ENCODE measurements around the gene SGCB. TPM values are rescaled to one million over a fixed set of nuclear protein-coding genes. Genes with fewer than 3 reads are reported as not detected.
"Not testable (repeated sequence)": the region's sequence is repeated elsewhere in the genome, so short reads cannot be mapped to it uniquely, and the experiment has no call there.

SGCB gene, protein sequence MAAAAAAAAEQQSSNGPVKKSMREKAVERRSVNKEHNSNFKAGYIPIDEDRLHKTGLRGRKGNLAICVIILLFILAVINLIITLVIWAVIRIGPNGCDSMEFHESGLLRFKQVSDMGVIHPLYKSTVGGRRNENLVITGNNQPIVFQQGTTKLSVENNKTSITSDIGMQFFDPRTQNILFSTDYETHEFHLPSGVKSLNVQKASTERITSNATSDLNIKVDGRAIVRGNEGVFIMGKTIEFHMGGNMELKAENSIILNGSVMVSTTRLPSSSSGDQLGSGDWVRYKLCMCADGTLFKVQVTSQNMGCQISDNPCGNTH
- total RNA-seq: 6.5 and 10.8 TPM in 2 replicates

DNA sequence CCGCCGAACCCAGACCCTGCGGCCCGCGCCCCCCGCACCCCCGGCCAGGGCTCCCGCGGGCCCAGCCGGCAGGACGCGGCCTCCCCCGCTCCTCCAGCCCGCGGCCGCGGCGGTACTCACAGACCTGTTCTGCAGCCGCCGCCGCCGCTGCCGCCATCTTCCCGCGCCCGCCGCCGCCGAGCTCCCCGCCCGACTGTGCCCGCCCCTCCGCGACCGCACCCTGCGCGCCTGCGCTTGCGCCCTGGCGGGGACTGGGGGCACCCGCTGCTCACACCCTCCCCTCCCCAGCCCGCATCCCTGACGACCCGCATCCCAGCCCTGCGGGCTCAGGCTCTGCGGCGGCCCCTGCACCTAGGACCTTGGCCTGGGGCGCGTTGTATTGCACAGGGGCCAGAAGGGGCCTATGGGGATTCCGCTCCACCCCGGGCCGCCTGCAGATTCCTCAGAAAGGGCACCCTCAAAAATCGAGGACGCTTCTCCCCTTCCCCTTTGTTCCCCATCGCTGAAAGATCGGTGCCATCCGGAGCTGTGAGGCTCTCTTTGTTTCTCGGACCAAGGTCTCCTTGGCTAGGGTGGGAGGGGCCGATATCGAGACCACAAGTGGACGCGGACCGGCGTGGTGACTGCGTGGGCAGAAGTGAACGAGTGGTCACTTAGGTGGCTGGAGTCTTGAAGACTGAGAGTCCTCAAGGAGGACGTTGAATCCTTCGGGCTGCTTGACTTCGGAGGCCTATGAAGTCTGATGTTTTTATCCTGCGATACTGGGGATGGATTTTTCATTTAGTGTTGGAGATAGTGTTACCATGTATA is at the start of gene SGCB:
SGCB (minus strand) TSS at position 197 of the 810 bp plus-strand sequence; CDS start at position 157, 40 bp downstream.
- intact Hi-C loops (cut with micrococcal nuclease): loop anchor here (1.0 to 5.0 kb wide), 3 partner anchors 13 to 824 kb away; partner anchors contain the start of genes RASL11B and SPATA18
- H3K27ac Mint-ChIP-seq: peak within 1 kb of the TSS; percentile 64
- POLR2A ChIA-PET: interaction anchor here (1.1 to 1.7 kb wide), 4 partner anchors 13 to 674 kb away, joined by 3 to 14 read pairs (median 5); partner anchors contain the start of genes DCUN1D4 and SPATA18
- no peaks in the 10 kb centered on the region for H3K36me3 Mint-ChIP-seq (ENCODE audit: low read depth)
- H3K4me1 Mint-ChIP-seq: peaks cover 24% of the 10 kb centered on the region
- H3K27me3 Mint-ChIP-seq: peaks cover 25% of the 10 kb centered on the region
- no peaks in the 10 kb centered on the region for H3K9me3 Mint-ChIP-seq
- TF ChIP-seq, protein P1, sequence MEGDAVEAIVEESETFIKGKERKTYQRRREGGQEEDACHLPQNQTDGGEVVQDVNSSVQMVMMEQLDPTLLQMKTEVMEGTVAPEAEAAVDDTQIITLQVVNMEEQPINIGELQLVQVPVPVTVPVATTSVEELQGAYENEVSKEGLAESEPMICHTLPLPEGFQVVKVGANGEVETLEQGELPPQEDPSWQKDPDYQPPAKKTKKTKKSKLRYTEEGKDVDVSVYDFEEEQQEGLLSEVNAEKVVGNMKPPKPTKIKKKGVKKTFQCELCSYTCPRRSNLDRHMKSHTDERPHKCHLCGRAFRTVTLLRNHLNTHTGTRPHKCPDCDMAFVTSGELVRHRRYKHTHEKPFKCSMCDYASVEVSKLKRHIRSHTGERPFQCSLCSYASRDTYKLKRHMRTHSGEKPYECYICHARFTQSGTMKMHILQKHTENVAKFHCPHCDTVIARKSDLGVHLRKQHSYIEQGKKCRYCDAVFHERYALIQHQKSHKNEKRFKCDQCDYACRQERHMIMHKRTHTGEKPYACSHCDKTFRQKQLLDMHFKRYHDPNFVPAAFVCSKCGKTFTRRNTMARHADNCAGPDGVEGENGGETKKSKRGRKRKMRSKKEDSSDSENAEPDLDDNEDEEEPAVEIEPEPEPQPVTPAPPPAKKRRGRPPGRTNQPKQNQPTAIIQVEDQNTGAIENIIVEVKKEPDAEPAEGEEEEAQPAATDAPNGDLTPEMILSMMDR (IDR thresholded peaks at IDR 0.05): no peak
- CTCF ChIA-PET: interaction anchor here (1.2 kb wide), 1 partner anchor 12 kb away, joined by 3 read pairs; no protein-coding TSS in a partner anchor
- peak; percentile 95 for ATAC-seq (ENCODE audit: low read depth)
- DNase-seq: peak; percentile 75
- H3K4me3 Mint-ChIP-seq: peak within 1 kb of the TSS; percentile 85

DNA sequence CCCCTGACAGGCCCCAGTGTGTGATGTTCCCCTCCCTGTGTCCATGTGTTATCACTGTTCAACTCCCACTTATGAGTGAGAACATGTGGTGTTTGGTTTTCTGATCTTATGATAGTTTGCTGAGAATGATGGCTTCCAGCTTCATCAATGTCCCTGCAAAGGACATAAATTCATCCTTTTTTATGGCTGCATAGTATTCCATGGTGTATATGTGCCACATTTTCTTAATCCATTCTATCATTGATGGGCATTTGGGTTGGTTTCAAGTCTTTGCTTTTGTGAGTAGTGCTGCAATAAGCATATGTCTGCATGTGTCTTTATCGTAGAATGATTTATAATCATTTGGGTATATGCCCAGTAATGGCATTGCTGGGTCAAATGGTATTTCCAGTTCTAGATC is 48.3 kb upstream of the SGCB start:
- CTCF ChIA-PET; H3K36me3 Mint-ChIP-seq (ENCODE audit: low read depth); intact Hi-C loops (cut with micrococcal nuclease); H3K4me1 Mint-ChIP-seq; ATAC-seq (ENCODE audit: low read depth); H3K4me3 Mint-ChIP-seq; DNase-seq; H3K27ac Mint-ChIP-seq; POLR2A ChIA-PET; H3K9me3 Mint-ChIP-seq; H3K27me3 Mint-ChIP-seq: not testable (repeated sequence)

DNA sequence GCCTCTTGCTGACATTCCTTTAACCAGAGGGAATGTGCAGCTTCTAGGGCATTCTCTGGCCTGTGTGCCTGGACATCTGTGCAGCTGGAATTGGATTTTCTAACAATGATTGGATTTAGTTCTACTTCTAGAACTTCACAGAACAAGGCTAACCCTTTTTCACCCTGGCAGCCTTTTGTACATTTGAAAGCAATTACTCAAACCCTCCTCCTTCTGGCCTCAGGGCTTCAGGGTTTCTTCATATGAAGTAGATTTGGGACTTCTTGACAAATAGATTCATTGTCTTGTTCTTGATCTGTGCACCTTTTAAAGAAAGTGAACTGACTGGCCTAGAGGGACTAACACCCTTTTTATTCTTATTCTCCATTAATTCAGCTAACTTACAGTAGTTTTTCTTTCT is 43.1 kb upstream of the SGCB start:
- no peaks in the 10 kb centered on the region for H3K4me1 Mint-ChIP-seq
- intact Hi-C loops (cut with micrococcal nuclease): no loop called here
- ChIA-PET POLR2A (no interaction called here), CTCF (no interaction called here)
- no peak overlapping the region for H3K27ac Mint-ChIP-seq
- H3K36me3 Mint-ChIP-seq (ENCODE audit: low read depth): no peaks in the 10 kb centered on the region
- H3K9me3 Mint-ChIP-seq: no peaks in the 10 kb centered on the region
- H3K27me3 Mint-ChIP-seq: peaks cover 5% of the 10 kb centered on the region
- ATAC-seq (ENCODE audit: low read depth) (no peak), DNase-seq (no peak)
- no peak overlapping the region for H3K4me3 Mint-ChIP-seq
- TF ChIP-seq, protein P1 (IDR thresholded peaks at IDR 0.05): no peak

DNA sequence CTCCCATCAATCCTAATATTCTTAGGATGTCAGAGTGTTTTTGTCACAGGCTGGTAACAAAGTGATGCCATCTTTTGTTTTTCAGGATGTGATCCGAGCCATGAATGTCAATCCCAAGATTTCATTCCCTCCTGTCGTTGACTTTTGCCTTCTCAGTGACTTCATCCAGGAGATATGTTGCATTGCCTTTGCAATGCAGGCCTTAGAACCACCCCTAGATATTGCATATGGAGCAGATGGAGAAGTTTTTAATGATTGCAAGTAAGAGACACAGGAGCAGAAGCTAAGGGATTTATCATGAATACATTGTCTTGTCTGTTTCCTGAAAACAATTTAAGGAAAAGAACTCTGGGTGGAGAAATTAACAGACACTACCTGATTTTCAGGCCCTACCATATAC is 41.6 kb upstream of the SGCB start:
- H3K4me1 Mint-ChIP-seq: no peaks in the 10 kb centered on the region
- H3K9me3 Mint-ChIP-seq: no peaks in the 10 kb centered on the region
- POLR2A ChIA-PET: no interaction called here
- no peaks in the 10 kb centered on the region for H3K36me3 Mint-ChIP-seq (ENCODE audit: low read depth)
- peaks cover 7% of the 10 kb centered on the region for H3K27me3 Mint-ChIP-seq
- intact Hi-C loops (cut with micrococcal nuclease): no loop called here
- TF ChIP-seq, protein P1 (IDR thresholded peaks at IDR 0.05): no peak
- CTCF ChIA-PET: no interaction called here
- ATAC-seq (ENCODE audit: low read depth) (no peak), DNase-seq (no peak)
- H3K4me3 Mint-ChIP-seq: no peak overlapping the region
- H3K27ac Mint-ChIP-seq: no peak overlapping the region

DNA sequence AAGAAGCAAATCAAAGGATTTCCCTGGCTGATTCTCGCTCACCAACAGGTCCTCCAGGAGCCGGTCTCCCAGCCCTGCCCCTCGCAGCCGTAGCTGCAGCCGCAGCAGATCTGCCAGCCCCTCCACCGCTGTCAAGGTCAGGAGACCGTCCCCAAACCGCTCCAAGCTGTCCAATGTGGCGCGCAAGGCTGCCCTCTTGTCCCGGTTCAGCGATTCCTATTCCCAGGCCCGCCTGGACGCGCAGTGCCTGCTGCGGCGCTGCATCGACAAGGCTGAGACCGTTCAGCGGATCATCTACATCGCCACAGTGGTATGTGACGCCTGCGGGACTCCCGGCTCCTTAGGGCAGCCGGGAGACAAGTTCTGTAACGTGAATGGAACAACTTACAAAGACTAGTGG is 38.6 kb upstream of the SGCB start:
- intact Hi-C loops (cut with micrococcal nuclease): no loop called here
- H3K27ac Mint-ChIP-seq: no peak overlapping the region
- POLR2A ChIA-PET: no interaction called here
- H3K4me3 Mint-ChIP-seq: no peak overlapping the region
- no peaks in the 10 kb centered on the region for H3K9me3 Mint-ChIP-seq
- TF ChIP-seq, protein P1 (IDR thresholded peaks at IDR 0.05): no peak
- peaks cover 9% of the 10 kb centered on the region for H3K27me3 Mint-ChIP-seq
- no peaks in the 10 kb centered on the region for H3K4me1 Mint-ChIP-seq
- H3K36me3 Mint-ChIP-seq (ENCODE audit: low read depth): no peaks in the 10 kb centered on the region
- CTCF ChIA-PET: no interaction called here
- no peak for DNase-seq
- no peak for ATAC-seq (ENCODE audit: low read depth)

Data from activated B cell treated with CpG ODN at 0.5 μM for 24 hours (primary cell).